HCT116 (cell line): ENCODE data around the gene ASAP2. TPM values are rescaled to one million over a fixed set of nuclear protein-coding genes. Genes with fewer than 3 reads are reported as not detected.
A peak's percentile ranks its signal among the peaks of the same experiment; 100 is the strongest.

Experiments used
- ATAC-seq: fragments of 200-7000 bp; cut with Tn5 transposase; 2 replicates; pipeline ENCODE4 v1.9.1; 2020; ENCODE audit warnings: mild to moderate bottlenecking, moderate library complexity
- BruUV-seq: library from RNA; stranded (reverse); fragments of 400-500 nt; replicated peaks from 2 replicates; lab custom pipeline; 2021; lab: Mats Ljungman, UMichigan
- CTCF ChIA-PET: fragments of 300-600 bp; sonication (Branson Sonifier 250); formaldehyde crosslinking; loops from one replicate; lab custom pipeline; 2021; ENCODE audit warnings: antibody characterized with exemption; lab: Charles Lee
- POLR2A ChIA-PET: fragments of 300-600, 350-600 bp; sonication (Branson Sonifier 250); formaldehyde crosslinking; loops from one replicate; lab custom pipeline; 2021; ENCODE audit warnings: antibody characterized with exemption; lab: Charles Lee
- RAD21 ChIA-PET, 2 experiments: fragments of 300-600 bp; sonication (Branson Sonifier 250); formaldehyde crosslinking; loops; one replicate each; lab custom pipeline; 2023; ENCODE audit warnings: low total read pairs in 2 of 2; ENCODE audit not compliant: uncharacterized antibody in 2 of 2, unreplicated experiment in 2 of 2, low non-redundant PET in 1 of 2; lab: Charles Lee
- DNase-seq: peaks from one replicate; pipeline ENCODE4 v3.0.0-alpha.2; 2010; ENCODE audit warnings: low read depth, low spot score
- H2AFZ ChIP-seq: fragments of 200-600 bp; shearing (Covaris generic), sonication (generic); 2 replicates; pipeline ENCODE4 v1.6.1; 2017; ENCODE audit warnings: low read depth, mixed run types, mixed read lengths, antibody characterized with exemption, low read length; ENCODE audit not compliant: poor library complexity, severe bottlenecking
- H3K27ac ChIP-seq: 2 replicates; pipeline ENCODE4 v1.5.1; 2012; ENCODE audit warnings: low read depth, low read length
- H3K27me3 ChIP-seq: fragments of 200-600 bp; sonication (generic); 2 replicates; pipeline ENCODE4 v1.6.1; 2016; ENCODE audit warnings: mixed run types, low read length, mixed read lengths; ENCODE audit not compliant: insufficient read depth
- H3K36me3 ChIP-seq, 2 experiments: fragments of 200-500 bp in 1 of 2; fragments of 200-600 bp in 1 of 2; sonication (Bioruptor generic) in 1 of 2; sonication (generic) in 1 of 2; 2 replicates each; pipeline versions ENCODE4 v1.5.1 to v1.6.1; 2014 to 2016; ENCODE audit warnings: low read length in 2 of 2, inconsistent platforms in 1 of 2, mixed read lengths in 1 of 2, mixed run types in 1 of 2; ENCODE audit not compliant: insufficient read depth in 2 of 2, control insufficient read depth in 1 of 2
- H3K4me1 ChIP-seq, 2 experiments: fragments of 200-600 bp in 1 of 2; sonication (generic) in 1 of 2; 2 replicates each; pipeline versions ENCODE4 v1.5.1 to v1.6.1; 2012 to 2017; ENCODE audit warnings: low read length in 2 of 2, inconsistent platforms in 1 of 2, mild to moderate bottlenecking in 1 of 2, mixed read lengths in 1 of 2, mixed run types in 1 of 2, moderate library complexity in 1 of 2; ENCODE audit not compliant: insufficient read depth in 2 of 2, control insufficient read depth in 1 of 2
- H3K4me2 ChIP-seq: fragments of 200-600 bp; sonication (generic); 2 replicates; pipeline ENCODE4 v1.6.1; 2017; ENCODE audit warnings: mixed run types, low read length, mixed read lengths
- H3K4me3 ChIP-seq, 2 experiments: fragments of 200-600 bp in 1 of 2; sonication (generic) in 1 of 2; replicated peaks in 1 of 2; 2 replicates each; pipeline ENCODE4 v1.5.1; 2011 to 2016; ENCODE audit warnings: low read length in 2 of 2, control low read depth in 1 of 2, low read depth in 1 of 2, mild to moderate bottlenecking in 1 of 2, mixed read lengths in 1 of 2, mixed run types in 1 of 2
- H3K79me2 ChIP-seq: fragments of 200-600 bp; sonication (generic); 2 replicates; pipeline ENCODE4 v1.6.1; 2017; ENCODE audit warnings: mild to moderate bottlenecking, mixed run types, low read length, moderate library complexity, mixed read lengths; ENCODE audit not compliant: insufficient read depth
- H3K9ac ChIP-seq: fragments of 200-600 bp; sonication (generic); 2 replicates; pipeline ENCODE4 v1.6.1; 2016; ENCODE audit warnings: low read length, mixed read lengths
- H3K9me2 ChIP-seq: fragments of 200-600 bp; sonication (generic), shearing (Covaris generic); 2 replicates; pipeline ENCODE4 v1.6.1; 2017; ENCODE audit warnings: mixed run types, mild to moderate bottlenecking, moderate library complexity; ENCODE audit not compliant: insufficient read depth
- H3K9me3 ChIP-seq, 2 experiments: fragments of 200-500 bp in 1 of 2; fragments of 200-600 bp in 1 of 2; sonication (Bioruptor generic) in 1 of 2; sonication (generic) in 1 of 2; 2 replicates each; pipeline ENCODE4 v1.6.1; 2014 to 2017; ENCODE audit warnings: low read length in 2 of 2, mixed read lengths in 2 of 2, inconsistent platforms in 1 of 2, low read depth in 1 of 2, mild to moderate bottlenecking in 1 of 2, mixed run types in 1 of 2, moderate library complexity in 1 of 2; ENCODE audit not compliant: control insufficient read depth in 1 of 2, insufficient read depth in 1 of 2
- H4K20me1 ChIP-seq: fragments of 200-600 bp; sonication (generic), shearing (Covaris generic); 2 replicates; pipeline ENCODE4 v1.6.1; 2017; ENCODE audit warnings: mixed run types, mild to moderate bottlenecking, moderate library complexity; ENCODE audit not compliant: insufficient read depth
- ATF3 ChIP-seq: IDR thresholded peaks from 2 replicates; pipeline ENCODE4 v1.6.1; 2012
- CBX3 ChIP-seq: IDR thresholded peaks from 2 replicates; pipeline ENCODE4 v1.6.1; 2012; ENCODE audit warnings: low read depth
- CEBPB ChIP-seq: IDR thresholded peaks from 2 replicates; pipeline ENCODE4 v1.6.1; 2012; ENCODE audit warnings: low read depth
- CTCF ChIP-seq, 3 experiments: fragments of 200-600 bp in 1 of 3; sonication (generic) in 1 of 3; IDR thresholded peaks in 2 of 3; conservative IDR thresholded peaks in 1 of 3; 2 replicates each; pipeline ENCODE4 v1.5.1; 2012 to 2017; ENCODE audit warnings: low read depth in 2 of 3, low read length in 2 of 3, antibody characterized with exemption in 1 of 3, borderline replicate concordance in 1 of 3, control low read depth in 1 of 3, mild to moderate bottlenecking in 1 of 3, mixed read lengths in 1 of 3, mixed run types in 1 of 3, moderate library complexity in 1 of 3; ENCODE audit not compliant: insufficient read depth in 1 of 3
- ELF1 ChIP-seq: IDR thresholded peaks from 2 replicates; pipeline ENCODE4 v1.6.1; 2012; ENCODE audit warnings: low read depth, borderline replicate concordance
- EZH2phosphoT487 ChIP-seq: fragments of 200-600 bp; IDR thresholded peaks from 2 replicates; pipeline ENCODE4 v1.6.1; 2018; ENCODE audit warnings: antibody characterized with exemption, borderline replicate concordance
- FOSL1 ChIP-seq: IDR thresholded peaks from 2 replicates; pipeline ENCODE4 v1.6.1; 2012; ENCODE audit warnings: low read depth
- JUND ChIP-seq: IDR thresholded peaks from 2 replicates; pipeline ENCODE4 v1.6.1; 2012
- MAX ChIP-seq: IDR thresholded peaks from 2 replicates; pipeline ENCODE4 v1.6.1; 2012
- POLR2A ChIP-seq: IDR thresholded peaks from 2 replicates; pipeline ENCODE4 v1.7.0; 2011; ENCODE audit warnings: borderline replicate concordance; ENCODE audit not compliant: insufficient read depth, insufficient read length; ENCODE audit errors: extremely low read depth
- POLR2AphosphoS5 ChIP-seq: IDR thresholded peaks from 2 replicates; pipeline ENCODE4 v1.6.1; 2011; ENCODE audit warnings: mild to moderate bottlenecking, low read depth, low read length, moderate library complexity
- SP1 ChIP-seq: IDR thresholded peaks from 2 replicates; pipeline ENCODE4 v1.6.1; 2012; ENCODE audit warnings: low read depth
- SRF ChIP-seq: IDR thresholded peaks from 2 replicates; pipeline ENCODE4 v1.6.1; 2012; ENCODE audit warnings: low read depth
- TCF7L2 ChIP-seq: IDR thresholded peaks from 2 replicates; pipeline ENCODE4 v1.7.0; 2011; ENCODE audit warnings: borderline replicate concordance, inconsistent platforms; ENCODE audit not compliant: insufficient read depth, insufficient read length; ENCODE audit errors: extremely low read depth
- ZNF274 ChIP-seq: fragments of 200-500 bp; sonication (Bioruptor generic); IDR thresholded peaks from 2 replicates; pipeline ENCODE4 v1.6.1; 2014; ENCODE audit warnings: mild to moderate bottlenecking, low read depth, low read length, inconsistent platforms
- intact Hi-C: fragments of 100-400 bp; cut with micrococcal nuclease; formaldehyde crosslinking; loops from 2 replicates; pipeline ENCODE4 v1.10.0; 2022
- total RNA-seq: library from RNA; stranded (reverse); gene quantifications from one replicate; pipeline ENCODE4 v1.2.1, GENCODE V29; 2021; ENCODE audit not compliant: unreplicated experiment

Gene ASAP2
- total RNA-seq, 1 experiment from 2014 or later, result 16.5 TPM

GRCh38 chr2:9235147-9236044 lies 28.8 kb downstream of the ASAP2 start (continued):
- TF ChIP-seq CBX3, result no peak; the same call in 1 of the 2 replicates

GRCh38 chr2:9236045-9236344 lies 29.4 kb downstream of the ASAP2 start:
- ATAC-seq (no peak), DNase-seq (no peak)
- Histone ChIP-seq H3K4me1 (peaks cover 68 to 75% of the 10 kb centered on the region in 2 experiments), H3K9me3 (no peaks in the 10 kb centered on the region), H3K9me2 (no peaks in the 10 kb centered on the region), H2AFZ (no peak overlapping the region), H3K4me2 (peak overlapping the region; percentile 71), H3K4me3 (no peak overlapping the region; a peak in 1 of 4 replicates), H3K79me2 (peaks cover 40% of the 10 kb centered on the region), H3K27ac (peak overlapping the region; percentile 81), H3K9ac (peak overlapping the region; percentile 46), H3K36me3 (no peaks in the 10 kb centered on the region), H3K27me3 (peaks cover 6% of the 10 kb centered on the region; the same call in 1 of the 2 replicates), H4K20me1 (no peaks in the 10 kb centered on the region; the same call in 1 of the 2 replicates)
- no peak for TF ChIP-seq MAX
- TF ChIP-seq ATF3, result no peak
- ChIA-PET POLR2A (interaction anchor here (3.2 kb wide), 1 partner anchor 12 kb away, joined by 19 read pairs; no protein-coding TSS in a partner anchor), CTCF (no interaction called here), RAD21 (no interaction called here)
- intact Hi-C loops, result no loop called here
- no TSS peak for BruUV-seq

- RAD21 ChIA-PET, result no interaction called here
- Histone ChIP-seq H4K20me1 (no peaks in the 10 kb centered on the region; the same call in 1 of the 2 replicates), H3K9me2 (no peaks in the 10 kb centered on the region), H3K4me2 (no peak overlapping the region), H3K4me3 (no peak overlapping the region), H3K36me3 (no peaks in the 10 kb centered on the region), H3K4me1 (peaks cover 60 to 73% of the 10 kb centered on the region in 2 experiments), H3K79me2 (peaks cover 44% of the 10 kb centered on the region), H3K27me3 (0 out of 2 replicates have a peak, but pooled peaks cover under 1% of the 10 kb centered on the region), H2AFZ (no peak overlapping the region), H3K27ac (no peak overlapping the region), H3K9me3 (no peaks in the 10 kb centered on the region), H3K9ac (no peak overlapping the region)
- intact Hi-C loops, result no loop called here
- CTCF ChIA-PET, result no interaction called here
- no peak for DNase-seq
- no TSS peak for BruUV-seq
- no peak for ATAC-seq
- POLR2A ChIA-PET, result no interaction called here
- TF ChIP-seq ELF1 (no peak), ZNF274 (no peak), ATF3 (no peak), POLR2A (no peak), CEBPB (no peak), FOSL1 (no peak), SP1 (no peak), EZH2phosphoT487 (no peak), TCF7L2 (no peak), JUND (no peak), CTCF (IDR thresholded peaks at IDR 0.05 in 2 of 3, conservative IDR thresholded peaks at IDR 0.05 in 1 of 3; ENCODE audit: borderline replicate concordance in 1 of 3, insufficient read depth in 1 of 3, low read depth in 2 of 3, low read length in 2 of 3) (no peak), SRF (no peak), POLR2AphosphoS5 (no peak)
These were observed 30.3 kb downstream of the ASAP2 start for GRCh38 chr2:9236867-9237266.
